IMR-90 (cell line): ENCODE data around the gene ESYT1. TPM values are rescaled to one million over a fixed set of nuclear protein-coding genes. Genes with fewer than 3 reads are reported as not detected.

Experiments used
- ATAC-seq: fragments of 200-7000 bp; cut with Tn5 transposase; 2 replicates; pipeline ENCODE4 v1.9.1; 2020; ENCODE audit warnings: low read depth, mild to moderate bottlenecking, moderate library complexity
- BruUV-seq: library from RNA; stranded (reverse); fragments of 400-500 nt; replicated peaks from 2 replicates; lab custom pipeline; 2021; lab: Mats Ljungman, UMichigan
- CTCF ChIA-PET: fragments of 300-600 bp; formaldehyde crosslinking; extraction: SDS; loops from one replicate; lab custom pipeline; 2021; ENCODE audit warnings: antibody characterized with exemption; lab: Yijun Ruan, JAX
- POLR2A ChIA-PET: fragments of 300-600 bp; sonication (Branson Sonifier 250); formaldehyde crosslinking; loops from one replicate; lab custom pipeline; 2022; ENCODE audit warnings: antibody characterized with exemption; ENCODE audit not compliant: unreplicated experiment; lab: Charles Lee
- DNase-seq: peaks from one replicate; pipeline ENCODE4 v3.0.0; 2013
- H2AFZ ChIP-seq: replicated peaks from 2 replicates; pipeline ENCODE3; 2013; ENCODE audit warnings: low read length, mild to moderate bottlenecking; ENCODE audit not compliant: poor library complexity
- H2AK5ac ChIP-seq: 2 replicates; pipeline ENCODE4 v1.6.1; 2013; ENCODE audit warnings: low read depth, low read length, inconsistent platforms
- H2AK9ac ChIP-seq: replicated peaks from 2 replicates; pipeline ENCODE3; 2013; ENCODE audit warnings: mild to moderate bottlenecking, low read depth, low read length, moderate library complexity; ENCODE audit not compliant: poor library complexity
- H2BK120ac ChIP-seq: 2 replicates; pipeline ENCODE4 v1.6.1; 2013; ENCODE audit warnings: low read depth, low read length, inconsistent platforms
- H2BK15ac ChIP-seq: 3 replicates; pipeline ENCODE4 v1.6.1; 2013; ENCODE audit warnings: low read depth, low read length, inconsistent platforms
- H2BK20ac ChIP-seq: 2 replicates; pipeline ENCODE4 v1.6.1; 2013; ENCODE audit warnings: low read depth, mild to moderate bottlenecking, inconsistent platforms, low read length, moderate library complexity
- H2BK5ac ChIP-seq: 2 replicates; pipeline ENCODE4 v1.6.1; 2013; ENCODE audit warnings: mild to moderate bottlenecking, low read depth, low read length, inconsistent platforms; ENCODE audit not compliant: poor library complexity, severe bottlenecking
- H3K14ac ChIP-seq: replicated peaks from 2 replicates; pipeline ENCODE4 v1.6.1; 2013; ENCODE audit warnings: low read depth, low read length, inconsistent platforms
- H3K18ac ChIP-seq: 2 replicates; pipeline ENCODE4 v1.6.1; 2013; ENCODE audit warnings: low read depth, low read length, control low read depth
- H3K23ac ChIP-seq: 2 replicates; pipeline ENCODE4 v1.6.1; 2013; ENCODE audit warnings: low read depth, low read length, inconsistent platforms
- H3K27ac ChIP-seq: 2 replicates; pipeline ENCODE4 v1.5.1; 2013; ENCODE audit warnings: mild to moderate bottlenecking, control low read depth, low read length; ENCODE audit not compliant: insufficient read depth
- H3K27me3 ChIP-seq: 2 replicates; pipeline ENCODE4 v1.6.1; 2013; ENCODE audit warnings: low read length; ENCODE audit not compliant: control insufficient read depth, insufficient read depth
- H3K36me3 ChIP-seq: 2 replicates; pipeline ENCODE4 v1.6.1; 2013; ENCODE audit warnings: low read length, mixed read lengths; ENCODE audit not compliant: control insufficient read depth, insufficient read depth
- H3K4ac ChIP-seq: 2 replicates; pipeline ENCODE4 v1.6.1; 2013; ENCODE audit warnings: low read depth, low read length, inconsistent platforms
- H3K4me1 ChIP-seq: 2 replicates; pipeline ENCODE4 v1.6.1; 2013; ENCODE audit warnings: low read length, mixed read lengths; ENCODE audit not compliant: control insufficient read depth, insufficient read depth
- H3K4me2 ChIP-seq: 2 replicates; pipeline ENCODE4 v1.6.1; 2013; ENCODE audit warnings: low read depth, mild to moderate bottlenecking, control low read depth, low read length, moderate library complexity
- H3K4me3 ChIP-seq: 2 replicates; pipeline ENCODE4 v1.5.1; 2013; ENCODE audit warnings: low read depth, mild to moderate bottlenecking, control low read depth, low read length, moderate library complexity; ENCODE audit not compliant: insufficient read depth
- H3K56ac ChIP-seq: 2 replicates; pipeline ENCODE4 v1.6.1; 2013; ENCODE audit warnings: low read length, inconsistent platforms; ENCODE audit not compliant: insufficient read depth; ENCODE audit errors: extremely low read depth
- H3K79me1 ChIP-seq, 2 experiments: 2 replicates each; pipeline ENCODE4 v1.6.1; 2013; ENCODE audit warnings: low read length in 2 of 2, inconsistent platforms in 1 of 2, low read depth in 1 of 2
- H3K9ac ChIP-seq: 2 replicates; pipeline ENCODE4 v1.6.1; 2013; ENCODE audit warnings: low read depth, low read length, control low read depth
- H3K9me1 ChIP-seq: 2 replicates; pipeline ENCODE4 v1.6.1; 2013; ENCODE audit warnings: low read length, inconsistent platforms; ENCODE audit not compliant: insufficient read depth
- H3K9me3 ChIP-seq: 2 replicates; pipeline ENCODE4 v1.6.1; 2013; ENCODE audit warnings: low read length; ENCODE audit not compliant: control insufficient read depth, insufficient read depth
- H4K20me1 ChIP-seq: 2 replicates; pipeline ENCODE4 v1.6.1; 2013; ENCODE audit warnings: low read length, inconsistent platforms; ENCODE audit not compliant: insufficient read depth
- H4K5ac ChIP-seq: 2 replicates; pipeline ENCODE4 v1.6.1; 2013; ENCODE audit warnings: mild to moderate bottlenecking, low read depth, low read length, control low read depth
- H4K8ac ChIP-seq, 2 experiments: 2 replicates each; pipeline ENCODE4 v1.6.1; 2013; ENCODE audit warnings: low read depth in 2 of 2, low read length in 2 of 2, control low read depth in 1 of 2, inconsistent platforms in 1 of 2
- H4K91ac ChIP-seq: 2 replicates; pipeline ENCODE4 v1.6.1; 2013; ENCODE audit warnings: low read depth, low read length, inconsistent platforms; ENCODE audit not compliant: insufficient read depth
- MXI1 ChIP-seq: IDR thresholded peaks from 2 replicates; pipeline ENCODE4 v1.6.1; 2012; ENCODE audit warnings: low read depth, mild to moderate bottlenecking, low read length, moderate library complexity, borderline replicate concordance
- RAD21 ChIP-seq: IDR thresholded peaks from 2 replicates; pipeline ENCODE4 v1.6.1; 2012; ENCODE audit warnings: low read length, improper control_type of control experiment
- RCOR1 ChIP-seq: IDR thresholded peaks from 2 replicates; pipeline ENCODE4 v1.6.1; 2012; ENCODE audit warnings: mild to moderate bottlenecking, low read length, improper control_type of control experiment; ENCODE audit not compliant: insufficient replicate concordance
- RFX5 ChIP-seq: IDR thresholded peaks from 2 replicates; pipeline ENCODE4 v1.8.0; 2012; ENCODE audit warnings: low read depth, mild to moderate bottlenecking, low read length, moderate library complexity
- WGBS, 2 experiments: methylation state at CpG; one replicate each; pipeline versions ENCODE4 v1.1.5 to v1.1.7; 2013; ENCODE audit warnings: missing lambda C conversion rate in 2 of 2; ENCODE audit not compliant: insufficient read length in 1 of 2; ENCODE audit errors: extremely low coverage in 2 of 2; 5-methylcytosine and 5-hydroxymethylcytosine counted together
- dilution Hi-C: fragments of 300-500 bp; cut with HindIII; formaldehyde crosslinking; loops from one replicate; pipeline ENCODE4 v1.14.3; 2018; ENCODE audit warnings: low sequenced_read_pairs; ENCODE audit not compliant: unreplicated experiment
- in situ Hi-C: fragments of 300-500 bp; cut with MboI; formaldehyde crosslinking; loops from 3 replicates; pipeline ENCODE4 v1.14.3; 2019; ENCODE audit warnings: low sequenced_read_pairs, inconsistent platforms, mixed read lengths
- intact Hi-C: fragments of 100-400 bp; cut with micrococcal nuclease; formaldehyde crosslinking; loops from 2 replicates; pipeline ENCODE4 v1.10.0; 2022
- polyA plus RNA-seq, 3 experiments: library from polyadenylated mRNA; depleted of rRNA; stranded (reverse); fragments of >200 nt; gene quantifications; 2 replicates each; pipeline ENCODE4 v1.2.3, GENCODE V29; 2012; ENCODE audit warnings: low replicate concordance in 1 of 3
- total RNA-seq: library from RNA; depleted of rRNA; stranded (reverse); fragments of >200 nt; gene quantifications from 2 replicates; pipeline ENCODE4 v1.2.3, GENCODE V29; 2012
- TF ChIP-seq, protein P1 (sequence below): fragments of 150-350 bp; IDR thresholded peaks from 2 replicates; pipeline ENCODE4 v1.6.1; 2017; ENCODE audit warnings: mild to moderate bottlenecking, antibody characterized with exemption, low read length, low read depth

The ESYT1 gene
- total and polyA plus RNA-seq, 2 of the 4 experiments (the other 2 are of a cell fraction), result 150 to 153 TPM

DNA sequence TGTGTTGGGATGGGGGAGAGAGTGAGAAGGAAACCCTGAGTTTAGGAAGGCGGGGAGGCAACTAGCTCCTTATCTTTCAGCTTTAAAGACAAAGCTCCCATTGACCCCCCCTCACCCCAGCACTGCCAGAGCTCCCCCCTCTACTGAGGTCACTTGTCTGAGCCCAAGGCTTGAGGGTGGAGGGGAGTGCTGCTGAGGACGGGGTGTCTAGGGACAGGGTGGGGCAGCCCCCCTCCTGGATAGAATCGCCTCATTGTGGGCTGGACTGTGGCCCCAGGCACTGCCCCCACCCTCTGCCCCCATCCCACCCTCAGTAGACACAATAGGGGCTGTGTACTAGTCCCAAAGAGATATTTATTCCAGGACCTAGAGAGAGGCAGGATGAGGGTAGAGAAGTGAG lies 45.1 kb upstream of the ESYT1 start:
- Histone ChIP-seq H3K9ac (no peak overlapping the region), H4K5ac (no peak overlapping the region), H2AK9ac (no peak overlapping the region), H2BK5ac (no peak overlapping the region), H3K27ac (no peak overlapping the region), H3K4me2 (no peak overlapping the region), H3K36me3 (no peaks in the 10 kb centered on the region), H4K91ac (no peak overlapping the region), H3K18ac (no peak overlapping the region), H3K4me1 (peaks cover 4% of the 10 kb centered on the region; the same call in 1 of the 2 replicates), H3K56ac (no peak overlapping the region), H3K9me1 (0 out of 2 replicates have a peak, but pooled peaks cover 3% of the 10 kb centered on the region), H3K23ac (no peak overlapping the region), H4K8ac (no peak overlapping the region), H4K20me1 (no peaks in the 10 kb centered on the region; the same call in 1 of the 2 replicates), H2BK120ac (no peak overlapping the region), H2AK5ac (no peak overlapping the region), H2BK15ac (no peak overlapping the region), H3K14ac (no peak overlapping the region), H3K27me3 (peaks cover 40% of the 10 kb centered on the region), H2AFZ (no peak overlapping the region), H2BK20ac (no peak overlapping the region), H3K9me3 (no peaks in the 10 kb centered on the region), H3K4me3 (no peak overlapping the region), H3K4ac (no peak overlapping the region), H3K79me1 (no peaks in the 10 kb centered on the region)
- dilution Hi-C loops (no loop called here), in situ Hi-C loops (no loop called here), intact Hi-C loops (no loop called here)
- POLR2A ChIA-PET, result no interaction called here
- no TSS peak for BruUV-seq
- CTCF ChIA-PET, result no interaction called here
- ATAC-seq, result no peak
- DNase-seq, result no peak
- TF ChIP-seq MXI1 (no peak), RCOR1 (no peak), RAD21 (no peak), RFX5 (no peak)
- TF ChIP-seq, protein P1, sequence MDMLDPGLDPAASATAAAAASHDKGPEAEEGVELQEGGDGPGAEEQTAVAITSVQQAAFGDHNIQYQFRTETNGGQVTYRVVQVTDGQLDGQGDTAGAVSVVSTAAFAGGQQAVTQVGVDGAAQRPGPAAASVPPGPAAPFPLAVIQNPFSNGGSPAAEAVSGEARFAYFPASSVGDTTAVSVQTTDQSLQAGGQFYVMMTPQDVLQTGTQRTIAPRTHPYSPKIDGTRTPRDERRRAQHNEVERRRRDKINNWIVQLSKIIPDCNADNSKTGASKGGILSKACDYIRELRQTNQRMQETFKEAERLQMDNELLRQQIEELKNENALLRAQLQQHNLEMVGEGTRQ, result no peak
- WGBS, 2 experiments, result no CpG with 5 or more reads among the region's 3 CpGs
